ENCODE measurements around the gene WIF1.

The WIF1 gene

DNA sequence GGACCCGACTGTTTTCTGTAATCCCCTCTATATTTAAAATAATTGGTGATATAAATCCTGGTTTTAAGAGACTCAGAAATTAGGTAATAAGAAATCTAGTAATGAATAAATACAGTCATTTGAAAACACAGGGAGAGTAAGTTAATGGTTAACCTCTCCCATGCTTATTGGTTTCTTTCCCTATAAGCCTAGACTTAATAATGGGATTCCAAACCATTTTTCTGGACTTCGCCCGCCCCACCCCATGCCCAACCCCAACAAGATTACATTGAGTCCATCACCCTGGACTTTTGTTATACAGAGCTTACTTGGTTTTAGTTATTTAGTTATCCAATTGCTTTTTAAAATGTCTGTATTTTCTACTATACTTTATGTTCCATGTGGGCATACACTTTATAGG, 98.7 kb downstream of the WIF1 start:
- Histone ChIP-seq H3K4me3 (ENCODE audit: low read length) (no peak overlapping the region), H3K18ac (ENCODE audit: low read length) (no peak overlapping the region), H3K36me3 (ENCODE audit: control insufficient read depth, insufficient read depth, low read length) (no peaks in the 10 kb centered on the region), H3K79me2 (ENCODE audit: control insufficient read depth, insufficient read depth, low read length) (no peaks in the 10 kb centered on the region), H4K8ac (ENCODE audit: low read depth, low read length) (no peak overlapping the region), H3K56ac (ENCODE audit: low read length) (no peak overlapping the region), H3K79me1 (ENCODE audit: low read length) (no peaks in the 10 kb centered on the region), H3K23ac (ENCODE audit: low read length) (no peak overlapping the region), H3K27me3 (ENCODE audit: insufficient read depth, low read length, poor library complexity) (no peaks in the 10 kb centered on the region), H2BK120ac (ENCODE audit: low read depth, low read length) (no peak overlapping the region), H3K4me2 (ENCODE audit: low read length) (no peak overlapping the region), H4K5ac (ENCODE audit: low read length) (no peak overlapping the region), H2AK5ac (ENCODE audit: low read length) (no peak overlapping the region), H3K9ac (ENCODE audit: low read length) (no peak overlapping the region), H3K4me1 (ENCODE audit: control insufficient read depth, low read depth, low read length) (no peaks in the 10 kb centered on the region), H3K4ac (ENCODE audit: low read depth, low read length) (no peak overlapping the region), H2BK5ac (ENCODE audit: low read length) (no peak overlapping the region), H2BK15ac (replicated peaks; ENCODE audit: low read depth) (no peak overlapping the region), H3K27ac (ENCODE audit: low read depth, low read length) (no peak overlapping the region)
- WGBS (ENCODE audit: extremely low coverage, insufficient coverage, low lambda C conversion rate), result no CpG with 5 or more reads among the region's 3 CpGs
- no peak for DNase-seq

DNA sequence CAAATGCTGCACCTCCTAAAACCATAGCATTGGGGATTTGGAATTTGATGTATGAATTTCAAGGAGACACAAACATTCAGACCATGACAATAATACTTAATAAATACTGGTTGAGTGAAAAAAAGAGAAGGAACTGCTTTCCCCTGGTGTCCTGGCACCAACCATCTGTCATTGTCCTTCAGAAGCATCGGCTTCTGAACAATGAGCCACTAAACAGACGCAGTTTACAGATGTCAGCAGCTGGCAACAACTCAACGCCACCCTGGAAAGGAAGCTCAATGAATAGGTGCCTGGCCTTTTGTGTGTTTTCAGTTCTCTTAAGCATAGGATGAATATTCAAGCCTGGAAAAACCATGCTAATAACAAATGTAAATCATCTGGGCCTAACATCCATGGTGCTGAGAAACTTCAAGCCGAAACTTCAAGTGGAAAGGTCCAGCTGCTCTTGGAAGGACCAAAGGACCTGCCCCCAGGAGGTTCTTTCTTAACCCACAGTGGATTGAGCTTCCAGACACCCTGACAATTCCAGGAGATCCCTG, 101.3 kb downstream of the WIF1 start:
- Histone ChIP-seq H3K18ac (ENCODE audit: low read length) (no peak overlapping the region), H2BK15ac (replicated peaks; ENCODE audit: low read depth) (no peak overlapping the region), H3K4me2 (ENCODE audit: low read length) (no peak overlapping the region), H3K4ac (ENCODE audit: low read depth, low read length) (no peak overlapping the region), H3K27ac (ENCODE audit: low read depth, low read length) (no peak overlapping the region), H3K23ac (ENCODE audit: low read length) (no peak overlapping the region), H3K27me3 (ENCODE audit: insufficient read depth, low read length, poor library complexity) (no peaks in the 10 kb centered on the region), H3K36me3 (ENCODE audit: control insufficient read depth, insufficient read depth, low read length) (no peaks in the 10 kb centered on the region), H3K4me1 (ENCODE audit: control insufficient read depth, low read depth, low read length) (no peaks in the 10 kb centered on the region), H3K56ac (ENCODE audit: low read length) (no peak overlapping the region), H3K9ac (ENCODE audit: low read length) (no peak overlapping the region), H3K79me2 (ENCODE audit: control insufficient read depth, insufficient read depth, low read length) (no peaks in the 10 kb centered on the region), H2BK5ac (ENCODE audit: low read length) (no peak overlapping the region), H4K5ac (ENCODE audit: low read length) (no peak overlapping the region), H3K79me1 (ENCODE audit: low read length) (no peaks in the 10 kb centered on the region), H4K8ac (ENCODE audit: low read depth, low read length) (no peak overlapping the region), H2AK5ac (ENCODE audit: low read length) (no peak overlapping the region), H3K4me3 (ENCODE audit: low read length) (no peak overlapping the region), H2BK120ac (ENCODE audit: low read depth, low read length) (no peak overlapping the region)
- no peak for DNase-seq
- WGBS (ENCODE audit: extremely low coverage, insufficient coverage, low lambda C conversion rate), result no CpG with 5 or more reads among the region's 4 CpGs

DNA sequence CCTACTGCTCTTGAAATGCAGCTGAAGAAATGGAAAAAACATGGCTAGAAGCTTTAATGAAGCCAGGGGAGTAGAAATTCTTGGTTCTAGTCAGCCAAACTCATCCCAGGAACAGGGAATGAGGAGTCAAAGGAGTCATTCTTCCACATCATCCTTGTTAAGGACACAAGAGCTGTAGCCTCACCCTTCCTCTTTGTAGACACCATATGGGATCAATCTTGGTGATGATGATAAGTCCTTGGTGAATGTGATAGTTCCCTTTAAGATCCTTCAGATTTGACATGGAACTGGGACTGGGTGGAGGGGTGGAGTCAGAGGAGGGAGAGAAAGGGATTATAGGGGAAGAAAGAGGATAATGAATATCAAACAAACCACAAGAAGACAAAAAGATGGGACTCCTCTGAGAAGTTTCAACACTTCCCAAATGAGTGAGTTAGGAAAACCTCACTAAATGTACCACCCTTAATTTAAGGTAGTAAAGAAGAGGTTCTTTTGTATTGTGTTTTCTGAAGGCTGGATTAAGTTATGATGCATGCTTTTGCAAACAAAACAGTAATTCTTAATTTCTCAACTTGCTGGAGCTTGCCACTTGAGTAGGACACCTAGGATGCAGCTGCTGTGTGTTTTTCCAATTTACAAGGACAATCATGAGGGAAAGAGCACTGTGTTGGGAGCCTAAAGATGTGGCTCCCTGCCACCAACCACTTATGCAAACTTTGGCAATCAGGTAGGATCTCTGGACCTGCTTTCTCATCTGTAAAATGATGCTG, 104.0 kb downstream of the WIF1 start:
- H2BK5ac ChIP-seq (ENCODE audit: low read length), result no peak overlapping the region
- no peak overlapping the region for H3K56ac ChIP-seq (ENCODE audit: low read length)
- H3K4me2 ChIP-seq (ENCODE audit: low read length), result no peak overlapping the region
- H3K23ac ChIP-seq (ENCODE audit: low read length), result no peak overlapping the region
- H3K9ac ChIP-seq (ENCODE audit: low read length), result no peak overlapping the region
- no peak overlapping the region for H3K18ac ChIP-seq (ENCODE audit: low read length)
- H3K27me3 ChIP-seq (ENCODE audit: insufficient read depth, low read length, poor library complexity), result no peaks in the 10 kb centered on the region
- H3K27ac ChIP-seq (ENCODE audit: low read depth, low read length), result no peak overlapping the region
- no peak overlapping the region for H2BK120ac ChIP-seq (ENCODE audit: low read depth, low read length)
- H3K4ac ChIP-seq (ENCODE audit: low read depth, low read length), result no peak overlapping the region
- no peaks in the 10 kb centered on the region for H3K4me1 ChIP-seq (ENCODE audit: control insufficient read depth, low read depth, low read length)
- H2AK5ac ChIP-seq (ENCODE audit: low read length), result no peak overlapping the region
- no peak for DNase-seq
- H4K5ac ChIP-seq (ENCODE audit: low read length), result no peak overlapping the region
- no peak overlapping the region for H4K8ac ChIP-seq (ENCODE audit: low read depth, low read length)
- H3K4me3 ChIP-seq (ENCODE audit: low read length), result no peak overlapping the region
- no peaks in the 10 kb centered on the region for H3K36me3 ChIP-seq (ENCODE audit: control insufficient read depth, insufficient read depth, low read length)
- H3K79me2 ChIP-seq (ENCODE audit: control insufficient read depth, insufficient read depth, low read length), result no peaks in the 10 kb centered on the region
- no peaks in the 10 kb centered on the region for H3K79me1 ChIP-seq (ENCODE audit: low read length)
- no peak overlapping the region for H2BK15ac ChIP-seq (replicated peaks; ENCODE audit: low read depth)

DNA sequence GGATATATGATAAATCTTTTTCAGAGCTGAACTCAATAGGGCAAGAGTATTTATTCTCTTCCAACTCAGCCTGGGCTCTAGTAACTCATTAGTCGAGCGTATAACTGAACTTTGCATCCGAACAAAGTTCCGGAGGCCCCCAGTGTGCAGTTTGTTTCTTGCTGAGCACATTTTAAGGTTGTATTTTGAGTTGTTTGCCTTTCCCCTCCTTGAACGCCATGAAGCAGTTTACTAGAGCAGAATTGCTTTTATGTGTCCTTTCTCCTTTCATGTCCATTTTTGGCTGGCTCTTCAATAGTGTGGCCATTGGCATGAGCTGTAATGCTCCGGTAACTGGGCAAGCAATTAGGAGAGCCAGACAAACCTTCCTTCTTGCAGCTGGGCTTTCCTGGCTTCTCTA, 105.3 kb downstream of the WIF1 start:
- H3K79me2 ChIP-seq (ENCODE audit: control insufficient read depth, insufficient read depth, low read length), result no peaks in the 10 kb centered on the region
- no peak overlapping the region for H2BK120ac ChIP-seq (ENCODE audit: low read depth, low read length)
- H3K4me2 ChIP-seq (ENCODE audit: low read length), result no peak overlapping the region
- no peak overlapping the region for H2BK15ac ChIP-seq (replicated peaks; ENCODE audit: low read depth)
- H3K56ac ChIP-seq (ENCODE audit: low read length), result no peak overlapping the region
- no peak for DNase-seq
- no peak overlapping the region for H2BK5ac ChIP-seq (ENCODE audit: low read length)
- H3K27ac ChIP-seq (ENCODE audit: low read depth, low read length), result no peak overlapping the region
- no peak overlapping the region for H4K5ac ChIP-seq (ENCODE audit: low read length)
- no peak overlapping the region for H3K23ac ChIP-seq (ENCODE audit: low read length)
- no peak overlapping the region for H3K4me3 ChIP-seq (ENCODE audit: low read length)
- no peak overlapping the region for H3K18ac ChIP-seq (ENCODE audit: low read length)
- H3K9ac ChIP-seq (ENCODE audit: low read length), result no peak overlapping the region
- H3K27me3 ChIP-seq (ENCODE audit: insufficient read depth, low read length, poor library complexity), result no peaks in the 10 kb centered on the region
- no peak overlapping the region for H3K4ac ChIP-seq (ENCODE audit: low read depth, low read length)
- no peak overlapping the region for H4K8ac ChIP-seq (ENCODE audit: low read depth, low read length)
- H3K79me1 ChIP-seq (ENCODE audit: low read length), result no peaks in the 10 kb centered on the region
- no CpG with 5 or more reads among the region's 6 CpGs for WGBS (ENCODE audit: extremely low coverage, insufficient coverage, low lambda C conversion rate)
- H3K4me1 ChIP-seq (ENCODE audit: control insufficient read depth, low read depth, low read length), result no peaks in the 10 kb centered on the region
- H3K36me3 ChIP-seq (ENCODE audit: control insufficient read depth, insufficient read depth, low read length), result no peaks in the 10 kb centered on the region
- no peak overlapping the region for H2AK5ac ChIP-seq (ENCODE audit: low read length)

DNA sequence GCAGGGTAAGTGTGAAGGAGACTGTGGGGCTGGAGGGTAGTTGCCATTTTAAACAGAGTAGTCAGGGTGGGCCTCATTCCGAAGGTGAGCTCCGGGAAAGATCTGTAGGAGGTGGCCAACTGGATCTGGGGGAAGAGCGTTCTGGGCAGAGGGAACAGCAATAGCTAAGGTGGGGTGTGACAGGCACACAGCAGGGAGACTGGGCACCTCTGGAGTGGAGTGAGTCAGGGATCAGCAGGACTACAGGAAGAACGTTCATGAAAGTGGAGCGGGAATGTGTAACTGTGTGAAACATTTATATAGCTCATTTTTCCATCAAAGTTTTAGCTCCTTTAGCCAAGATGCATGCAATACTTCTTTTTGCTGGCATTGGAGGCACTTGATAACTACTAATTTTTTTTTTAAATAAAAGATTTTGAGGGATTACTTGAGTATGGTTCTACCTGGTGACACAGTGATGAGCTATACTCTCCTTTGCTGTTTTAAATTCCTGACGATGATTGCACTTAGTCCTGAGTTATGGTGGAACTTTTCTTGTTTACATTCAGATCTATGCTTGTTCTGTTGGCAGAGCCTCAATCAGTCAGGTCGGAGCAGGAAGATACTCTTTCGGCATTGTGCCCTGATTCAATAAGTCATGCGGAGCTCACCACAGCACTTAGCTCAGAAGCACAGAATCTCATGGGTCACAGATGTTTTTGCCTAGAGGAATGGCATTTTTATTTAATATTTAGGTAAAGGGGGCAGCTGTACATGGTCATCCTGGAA, 106.4 kb downstream of the WIF1 start:
- Histone ChIP-seq H2BK120ac (ENCODE audit: low read depth, low read length) (no peak overlapping the region), H3K79me1 (ENCODE audit: low read length) (no peaks in the 10 kb centered on the region), H2BK15ac (replicated peaks; ENCODE audit: low read depth) (no peak overlapping the region), H3K4me2 (ENCODE audit: low read length) (no peak overlapping the region), H3K4ac (ENCODE audit: low read depth, low read length) (no peak overlapping the region), H4K5ac (ENCODE audit: low read length) (no peak overlapping the region), H4K8ac (ENCODE audit: low read depth, low read length) (no peak overlapping the region), H2AK5ac (ENCODE audit: low read length) (no peak overlapping the region), H3K27me3 (ENCODE audit: insufficient read depth, low read length, poor library complexity) (no peaks in the 10 kb centered on the region), H3K56ac (ENCODE audit: low read length) (no peak overlapping the region), H3K36me3 (ENCODE audit: control insufficient read depth, insufficient read depth, low read length) (no peaks in the 10 kb centered on the region), H2BK5ac (ENCODE audit: low read length) (no peak overlapping the region), H3K9ac (ENCODE audit: low read length) (no peak overlapping the region), H3K79me2 (ENCODE audit: control insufficient read depth, insufficient read depth, low read length) (no peaks in the 10 kb centered on the region), H3K18ac (ENCODE audit: low read length) (no peak overlapping the region), H3K23ac (ENCODE audit: low read length) (no peak overlapping the region), H3K4me3 (ENCODE audit: low read length) (no peak overlapping the region), H3K4me1 (ENCODE audit: control insufficient read depth, low read depth, low read length) (no peaks in the 10 kb centered on the region), H3K27ac (ENCODE audit: low read depth, low read length) (no peak overlapping the region)
- WGBS (ENCODE audit: extremely low coverage, insufficient coverage, low lambda C conversion rate), result no CpG with 5 or more reads among the region's 9 CpGs
- no peak for DNase-seq
